HL-60 (cell line): Measurements from ENCODE around the gene CDC42EP4.

Experiments used
- DNase-seq, 2 experiments: peaks; one replicate each; pipeline ENCODE4 v3.0.0-alpha.2; 2010 to 2020; ENCODE audit warnings: low read depth in 1 of 2, low spot score in 1 of 2
- H3K27ac ChIP-seq: fragments of 250-450 bp; sonication (Bioruptor Pico); replicated peaks from 2 replicates; pipeline ENCODE4 v1.5.1; 2020; ENCODE audit warnings: mild to moderate bottlenecking, moderate library complexity
- H3K27me3 ChIP-seq: fragments of 250-450 bp; sonication (Bioruptor Pico); 2 replicates; pipeline ENCODE4 v1.5.1; 2021; ENCODE audit warnings: mild to moderate bottlenecking, moderate library complexity; ENCODE audit not compliant: insufficient read depth, poor library complexity, severe bottlenecking
- H3K4me3 ChIP-seq: replicated peaks from 2 replicates; pipeline ENCODE4 v1.5.1; 2011; ENCODE audit warnings: mild to moderate bottlenecking, control low read depth, low read length; ENCODE audit not compliant: insufficient read depth
- CTCF ChIP-seq: IDR thresholded peaks from one replicate; pipeline ENCODE4 v1.5.1; 2011; ENCODE audit warnings: low read length, control low read depth, inconsistent platforms; ENCODE audit not compliant: insufficient read depth
- GABPA ChIP-seq: IDR thresholded peaks from 2 replicates; pipeline ENCODE4 v1.6.1; 2012; ENCODE audit warnings: low read depth
- POLR2AphosphoS5 ChIP-seq: IDR thresholded peaks from 2 replicates; pipeline ENCODE4 v1.6.1; 2012; ENCODE audit warnings: low read depth
- REST ChIP-seq: IDR thresholded peaks from 2 replicates; pipeline ENCODE4 v1.6.1; 2012; ENCODE audit warnings: low read depth; ENCODE audit not compliant: insufficient replicate concordance
- SPI1 ChIP-seq: IDR thresholded peaks from 2 replicates; pipeline ENCODE4 v1.6.1; 2012; ENCODE audit warnings: low read depth, mild to moderate bottlenecking, borderline replicate concordance

The CDC42EP4 gene

GRCh38 chr17:73283841-73284282 is 27.9 kb downstream of the CDC42EP4 start:
- Histone ChIP-seq H3K27ac (no peak overlapping the region), H3K4me3 (no peak overlapping the region), H3K27me3 (no peaks in the 10 kb centered on the region)
- DNase-seq, result no peak
- TF ChIP-seq POLR2AphosphoS5 (no peak), REST (no peak), CTCF (no peak), GABPA (no peak), SPI1 (no peak)

- TF ChIP-seq GABPA (no peak), REST (no peak), SPI1 (no peak), POLR2AphosphoS5 (no peak), CTCF (no peak)
- H3K4me3 ChIP-seq, result no peak overlapping the region
- DNase-seq, result no peak
- H3K27me3 ChIP-seq, result no peaks in the 10 kb centered on the region
- H3K27ac ChIP-seq, result no peak overlapping the region
These were observed 28.6 kb downstream of the CDC42EP4 start for GRCh38 chr17:73283250-73283649.

- DNase-seq, result no peak
- H3K27ac ChIP-seq, result no peak overlapping the region
- no peaks in the 10 kb centered on the region for H3K27me3 ChIP-seq
- TF ChIP-seq SPI1 (no peak), GABPA (no peak), CTCF (no peak), REST (no peak), POLR2AphosphoS5 (no peak)
- no peak overlapping the region for H3K4me3 ChIP-seq
These were observed 29.2 kb downstream of the CDC42EP4 start for GRCh38 chr17:73282629-73283028.
